ENCODE data around the gene RABGAP1L.
A peak's percentile ranks its signal among the peaks of the same experiment; 100 is the strongest.
"Not testable (repeated sequence)": the region's sequence is repeated elsewhere in the genome, so short reads cannot be mapped to it uniquely, and the experiment has no call there.

Gene RABGAP1L

DNA sequence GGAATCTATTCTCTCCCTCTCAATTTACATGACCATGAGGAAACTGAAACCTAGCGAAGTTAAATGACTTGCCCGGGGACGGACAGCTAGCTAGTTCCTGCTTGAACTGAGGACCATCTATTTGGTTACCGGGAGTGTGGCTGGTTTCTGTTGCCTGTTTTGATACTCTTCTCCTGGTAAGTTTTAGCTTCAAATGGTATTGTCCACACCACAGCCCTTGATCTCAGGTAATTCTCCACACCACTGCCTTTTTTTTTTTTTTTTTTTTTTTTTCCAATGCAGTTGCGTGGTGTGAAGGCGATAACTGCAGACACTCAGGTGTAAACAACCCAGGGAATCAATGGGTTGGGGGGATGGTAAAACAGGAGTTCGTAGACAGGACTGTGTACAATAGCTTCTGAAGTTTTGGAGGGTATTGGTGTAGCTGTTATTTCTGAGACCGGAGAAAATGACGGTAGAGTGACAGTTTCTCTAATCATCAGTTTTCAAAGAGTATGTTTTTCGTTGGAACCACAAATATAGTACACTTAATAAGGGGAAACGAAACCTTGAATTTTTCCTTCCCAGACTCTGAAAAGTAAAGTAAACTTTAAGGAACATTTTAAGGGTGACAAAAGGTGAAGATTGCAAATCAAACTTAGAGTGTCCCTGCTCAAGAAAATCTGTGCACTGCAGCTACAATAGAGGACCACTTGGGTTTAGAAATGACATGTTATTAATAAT is 715.2 kb downstream of the RABGAP1L start:
- no peak for DNase-seq (ENCODE audit: low spot score)

DNA sequence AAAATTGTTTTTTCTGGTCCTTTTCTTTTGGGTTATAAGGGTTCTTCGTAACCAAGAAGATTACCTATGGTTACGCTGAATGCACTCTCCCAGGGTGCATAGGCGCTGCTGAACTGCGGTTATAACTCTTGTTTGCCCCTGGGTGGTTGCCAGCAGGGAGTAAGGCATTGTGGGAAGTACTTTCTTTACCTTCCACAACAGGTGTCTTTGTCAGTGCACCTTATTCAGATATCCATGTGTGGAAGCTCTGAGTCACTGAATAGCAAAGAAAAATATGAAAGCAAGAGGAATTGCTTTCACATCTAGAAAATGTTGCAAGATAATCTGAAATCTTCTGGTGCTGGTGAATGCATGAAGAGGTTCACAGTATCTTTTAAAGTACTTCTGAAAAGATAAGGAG is 716.0 kb downstream of the RABGAP1L start:
- no peak for DNase-seq (ENCODE audit: low spot score)

DNA sequence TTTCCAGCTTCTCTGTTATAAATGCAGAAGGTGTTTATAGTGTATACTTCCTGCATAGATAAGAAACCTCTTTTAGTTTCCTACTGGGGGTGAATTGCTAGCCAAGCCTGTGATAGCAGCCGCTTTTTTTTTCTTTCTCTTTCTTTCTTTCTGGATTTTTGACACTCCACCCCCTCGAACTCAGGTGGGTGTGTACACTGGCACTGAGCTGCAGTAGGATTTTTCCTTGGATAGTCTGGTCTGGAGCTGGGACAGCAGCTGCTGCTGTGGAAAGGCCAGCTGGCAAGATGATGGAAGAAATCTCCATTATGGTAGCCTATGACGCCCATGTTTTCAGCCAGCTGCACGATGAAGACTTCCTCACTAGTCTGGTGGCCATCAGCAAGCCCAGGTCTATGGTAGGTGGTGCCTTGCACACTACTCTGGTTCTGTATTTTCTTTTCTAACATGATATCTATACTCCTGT is 717.9 kb downstream of the RABGAP1L start:
- no peak for DNase-seq (ENCODE audit: low spot score)

DNA sequence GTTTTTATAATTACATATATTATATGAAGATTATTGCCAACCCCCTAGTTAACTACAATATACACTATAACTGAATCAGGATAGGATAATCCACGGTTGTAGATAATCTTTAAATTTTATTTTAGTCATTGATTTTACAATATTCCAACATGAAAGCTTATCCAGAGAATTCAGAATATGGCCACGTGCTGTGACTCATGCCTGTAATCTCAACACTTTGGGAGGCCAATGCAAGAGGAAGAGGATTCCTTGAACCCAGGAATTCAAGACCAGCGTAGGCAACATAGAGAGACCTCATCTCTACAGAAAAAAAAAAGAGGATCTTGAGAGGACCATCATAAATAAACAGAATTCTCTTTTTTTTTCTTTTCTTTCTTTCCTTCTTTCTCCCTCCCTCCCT is 720.9 kb downstream of the RABGAP1L start:
- no peak for DNase-seq (ENCODE audit: low spot score)

GRCh38 chr1:174883409-174883808 is 724.1 kb downstream of the RABGAP1L start:
- peak; percentile 32 for DNase-seq (ENCODE audit: low spot score)

GRCh38 chr1:174884038-174884437 is 724.7 kb downstream of the RABGAP1L start:
- no peak for DNase-seq (ENCODE audit: low spot score)

GRCh38 chr1:174884566-174884965 is 725.2 kb downstream of the RABGAP1L start:
- DNase-seq (ENCODE audit: low spot score) = no peak

DNA sequence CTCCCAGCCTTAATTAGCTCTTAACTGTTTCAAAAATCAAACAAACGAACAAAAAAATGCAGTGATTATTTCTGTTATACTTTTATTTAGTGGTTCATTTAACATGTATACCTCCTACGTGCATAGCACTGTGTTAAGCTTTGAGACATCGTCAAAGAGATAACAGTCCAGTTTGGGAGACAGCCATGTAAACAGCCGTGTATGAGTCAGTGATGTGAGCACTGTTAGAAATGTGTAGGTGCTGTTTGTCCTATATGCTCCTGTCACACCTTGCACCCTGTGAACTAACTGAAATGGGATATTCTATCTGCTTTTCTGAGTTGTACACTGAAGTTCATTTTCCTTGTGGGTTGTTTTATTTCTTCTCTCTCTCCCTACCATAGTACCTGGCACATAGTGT is 730.7 kb downstream of the RABGAP1L start:
- DNase-seq (ENCODE audit: low spot score) = no peak

DNA sequence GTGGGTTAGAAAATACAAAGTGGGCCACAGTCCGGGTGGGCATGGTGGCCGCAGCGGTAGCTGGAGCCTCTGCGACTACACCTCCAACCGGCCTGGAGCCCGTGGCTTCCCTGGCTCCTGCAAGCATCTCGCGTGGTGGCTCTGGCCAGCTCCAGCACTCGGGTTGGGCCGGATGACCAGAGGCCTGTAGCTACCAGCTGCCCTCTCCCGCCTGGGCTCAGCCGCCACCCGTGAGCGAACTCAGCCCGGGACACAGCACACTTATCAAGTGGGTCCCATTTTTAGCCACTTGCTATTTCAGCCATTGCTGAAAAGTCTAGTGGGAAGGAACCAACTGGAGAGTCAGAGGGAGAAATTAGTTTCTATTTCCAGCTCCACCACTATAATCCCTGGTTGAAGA is 732.7 kb downstream of the RABGAP1L start:
- DNase-seq (ENCODE audit: low spot score) = no peak

- no peak for DNase-seq (ENCODE audit: low spot score)
Observed at GRCh38 chr1:174894117-174894762, 734.9 kb downstream of the RABGAP1L start.

DNA sequence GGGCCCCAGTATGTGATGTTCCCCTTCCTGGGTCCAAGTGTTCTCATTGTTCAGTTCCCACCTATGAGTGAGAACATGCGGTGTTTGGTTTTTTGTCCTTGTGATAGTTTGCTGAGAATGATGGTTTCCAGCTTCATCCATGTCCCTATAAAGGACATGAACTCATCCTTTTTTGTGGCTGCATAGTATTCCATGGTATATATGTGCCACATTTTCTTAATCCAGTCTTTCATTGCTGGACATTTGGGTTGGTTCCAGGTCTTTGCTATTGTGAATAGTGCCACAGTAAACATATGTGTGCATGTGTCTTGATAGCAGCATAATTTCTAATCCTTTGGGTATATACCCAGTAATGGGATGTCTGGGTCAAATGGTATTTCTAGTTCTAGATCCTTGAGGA is 736.3 kb downstream of the RABGAP1L start:
- not testable (repeated sequence) for DNase-seq (ENCODE audit: low spot score)

GRCh38 chr1:174898102-174898797 is 738.9 kb downstream of the RABGAP1L start:
- no peak for DNase-seq (ENCODE audit: low spot score)

- no peak for DNase-seq (ENCODE audit: low spot score)
Observed at GRCh38 chr1:174900317-174900716, 741.0 kb downstream of the RABGAP1L start.

GRCh38 chr1:174902531-174903099 is 743.3 kb downstream of the RABGAP1L start:
- DNase-seq (ENCODE audit: low spot score) = no peak

- no peak for DNase-seq (ENCODE audit: low spot score)
Observed at GRCh38 chr1:174911606-174912005, 752.3 kb downstream of the RABGAP1L start.

DNA sequence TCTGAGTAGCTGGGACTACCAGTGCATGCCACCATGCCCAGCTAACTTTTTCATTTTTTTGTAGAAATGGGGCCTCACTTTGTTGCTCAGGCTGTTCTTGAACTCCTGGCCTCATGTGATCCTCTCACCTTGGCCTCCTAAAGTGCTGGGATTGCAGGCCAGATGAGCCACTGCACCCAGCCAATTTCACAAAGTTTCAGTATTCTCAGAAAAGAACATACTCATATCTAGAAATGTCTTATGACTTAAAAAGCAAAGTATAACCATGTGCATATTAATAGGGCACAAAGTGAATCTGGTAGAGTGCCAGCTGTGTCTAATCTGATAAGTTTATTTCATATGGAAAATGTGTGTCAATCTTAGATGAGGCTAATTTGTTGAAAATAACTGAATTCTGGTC is 752.9 kb downstream of the RABGAP1L start:
- no peak for DNase-seq (ENCODE audit: low spot score)

- no peak for DNase-seq (ENCODE audit: low spot score)
Observed at GRCh38 chr1:174913225-174913903, 754.0 kb downstream of the RABGAP1L start.

- no peak for DNase-seq (ENCODE audit: low spot score)
Observed at GRCh38 chr1:174914991-174915390, 755.7 kb downstream of the RABGAP1L start.

GRCh38 chr1:174916846-174917245 is 757.5 kb downstream of the RABGAP1L start:
- DNase-seq (ENCODE audit: low spot score) = no peak

DNA sequence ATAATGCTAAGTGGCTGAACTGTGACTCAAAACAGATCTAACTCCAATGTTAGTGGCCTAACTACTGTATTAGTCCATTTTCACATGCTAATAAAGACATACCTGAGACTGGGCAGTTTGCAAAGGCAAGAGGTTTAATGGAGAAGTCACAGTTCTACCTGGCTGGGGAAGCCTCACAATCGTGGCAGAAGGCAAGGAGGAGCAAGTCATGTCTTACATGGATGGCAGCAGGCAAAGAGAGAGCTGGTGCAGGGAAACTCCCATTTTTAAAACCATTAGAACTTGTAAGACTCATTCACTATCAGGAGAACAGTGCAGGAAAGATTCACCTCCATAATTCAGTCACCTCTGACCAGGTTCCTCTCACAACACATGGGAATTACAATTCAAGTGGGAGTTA is 760.8 kb downstream of the RABGAP1L start:
- DNase-seq (ENCODE audit: low spot score) = no peak

GRCh38 chr1:174922121-174922520 is 762.8 kb downstream of the RABGAP1L start:
- no peak for DNase-seq (ENCODE audit: low spot score)

DNA sequence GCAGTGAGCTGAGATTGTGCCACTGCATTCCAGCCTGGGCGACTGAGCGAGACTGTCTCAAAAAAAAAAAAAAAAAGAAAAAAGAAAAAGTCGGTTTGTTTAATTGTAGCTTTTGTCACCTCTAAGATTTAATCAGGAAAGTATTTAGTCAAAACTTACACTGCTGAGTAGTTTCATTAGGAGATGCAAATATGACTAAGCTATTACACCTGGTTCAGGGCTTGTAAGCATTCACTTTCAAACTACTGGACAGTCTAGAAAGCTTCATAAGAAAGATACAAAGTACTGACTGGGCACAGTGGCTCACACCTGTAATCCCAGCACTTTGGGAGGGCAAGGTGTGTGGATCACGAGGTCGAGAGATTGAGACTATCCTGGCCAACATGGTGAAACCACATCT is 764.5 kb downstream of the RABGAP1L start:
- no peak for DNase-seq (ENCODE audit: low spot score)
